K562 (cell line): ENCODE results near the gene HIVEP3. TPM values are rescaled to one million over a fixed set of nuclear protein-coding genes. Genes with fewer than 3 reads are reported as not detected.

Source experiments
- ATAC-seq: fragments of 200-7000 bp; cut with Tn5 transposase; 3 replicates; pipeline ENCODE4 v1.9.1; 2020; ENCODE audit warnings: moderate library complexity
- BruUV-seq: library from RNA; stranded (reverse); fragments of 400-500 nt; replicated peaks from 2 replicates; lab custom pipeline; 2021; lab: Mats Ljungman, UMichigan
- CTCF ChIA-PET: fragments of 300-600 bp; formaldehyde crosslinking; extraction: SDS; loops from one replicate; lab custom pipeline; 2021; ENCODE audit warnings: low intra/inter-chr PET ratio; lab: Yijun Ruan, JAX
- POLR2A ChIA-PET: fragments of 300-600, 350-650 bp; sonication (Branson Sonifier 250); formaldehyde crosslinking; extraction: SDS; loops from one replicate; lab custom pipeline; 2021; ENCODE audit warnings: antibody characterized with exemption, inconsistent platforms; lab: Yijun Ruan, JAX
- DNase-seq, 4 experiments: peaks; one replicate each; pipeline versions ENCODE4 v3.0.0 to v3.0.0-alpha.2; 2011 to 2018; ENCODE audit warnings: low spot score in 3 of 4, mixed read lengths in 3 of 4; ENCODE audit errors: extremely low read depth in 1 of 4
- FAIRE-seq: peaks from 2 replicates; lab custom pipeline; 2011; peaks lifted over from hg19 to GRCh38; lab: Jason Lieb, UNC
- H2AFZ ChIP-seq: 2 replicates; pipeline ENCODE4 v1.6.0; 2011; ENCODE audit warnings: low read depth, low read length, control low read depth, inconsistent platforms
- H3K27ac ChIP-seq: fragments of 200-600 bp; 3 replicates; pipeline ENCODE4 v1.8.0; 2011; ENCODE audit warnings: low read depth, mild to moderate bottlenecking, control low read depth, inconsistent platforms, low read length, moderate library complexity, mixed read lengths; ENCODE audit errors: extremely low read depth
- H3K27me3 ChIP-seq, 2 experiments: fragments of 300-600 bp in 1 of 2; 2 replicates in 1 of 2; 3 replicates in 1 of 2; pipeline versions ENCODE4 v1.6.0 to v1.8.0; 2011; ENCODE audit warnings: inconsistent platforms in 2 of 2, low read length in 2 of 2, mild to moderate bottlenecking in 1 of 2, mixed read lengths in 1 of 2, moderate library complexity in 1 of 2; ENCODE audit not compliant: control insufficient read depth in 2 of 2, insufficient read depth in 2 of 2
- H3K36me3 ChIP-seq: fragments of 300-600 bp; 3 replicates; pipeline ENCODE4 v1.8.0; 2011; ENCODE audit warnings: mild to moderate bottlenecking, low read length, inconsistent platforms; ENCODE audit not compliant: control insufficient read depth, insufficient read depth
- H3K4me1 ChIP-seq, 2 experiments: fragments of 200-600 bp in 1 of 2; replicated peaks in 1 of 2; 2 replicates in 1 of 2; 3 replicates in 1 of 2; pipeline versions ENCODE4 v1.5.1 to v1.8.0; 2011; ENCODE audit warnings: inconsistent platforms in 2 of 2, low read length in 2 of 2, mild to moderate bottlenecking in 1 of 2, mixed read lengths in 1 of 2, moderate library complexity in 1 of 2; ENCODE audit not compliant: control insufficient read depth in 2 of 2, insufficient read depth in 2 of 2
- H3K4me2 ChIP-seq: 2 replicates; pipeline ENCODE4 v1.6.1; 2011; ENCODE audit warnings: low read length, control low read depth, inconsistent platforms, mixed read lengths; ENCODE audit not compliant: insufficient read depth
- H3K4me3 ChIP-seq: fragments of 200-600 bp; sonication (generic), shearing (Covaris generic); 2 replicates; pipeline ENCODE4 v1.5.1; 2016; ENCODE audit warnings: control low read depth, inconsistent platforms
- H3K79me2 ChIP-seq: fragments of 200-600 bp; 3 replicates; pipeline ENCODE4 v1.8.0; 2011; ENCODE audit warnings: low read length, inconsistent platforms; ENCODE audit not compliant: control insufficient read depth, insufficient read depth
- H3K9ac ChIP-seq, 2 experiments: 2 replicates each; pipeline versions ENCODE4 v1.6.0 to v1.6.1; 2011; ENCODE audit warnings: low read depth in 2 of 2, low read length in 2 of 2, control low read depth in 1 of 2, inconsistent platforms in 1 of 2, mild to moderate bottlenecking in 1 of 2, mixed read lengths in 1 of 2; ENCODE audit not compliant: insufficient read depth in 1 of 2
- H3K9me1 ChIP-seq: one replicate; pipeline ENCODE4 v1.6.0; 2011; ENCODE audit warnings: inconsistent platforms, mild to moderate bottlenecking, low read length, moderate library complexity; ENCODE audit not compliant: control insufficient read depth, insufficient read depth
- H3K9me3 ChIP-seq: replicated peaks from 2 replicates; pipeline ENCODE4 v1.5.1; 2011; ENCODE audit warnings: low read depth, low read length, inconsistent platforms; ENCODE audit not compliant: control insufficient read depth, insufficient read depth
- H4K20me1 ChIP-seq: replicated peaks from 2 replicates; pipeline ENCODE4 v1.6.1; 2011; ENCODE audit warnings: low read length, inconsistent platforms, mixed read lengths; ENCODE audit not compliant: control insufficient read depth, insufficient read depth
- CGGBP1 ChIP-seq: fragments of 250-450 bp; sonication (Bioruptor Pico); IDR thresholded peaks from 2 replicates; pipeline ENCODE4 v1.9.0; 2021; ENCODE audit warnings: mild to moderate bottlenecking
- DDX20 ChIP-seq: fragments of 450-650 bp; IDR thresholded peaks from 2 replicates; pipeline ENCODE4 v1.6.1; 2016; ENCODE audit warnings: missing genetic modification characterization, low read depth, mild to moderate bottlenecking, missing compliant biosample characterization, moderate library complexity
- E2F8 ChIP-seq: fragments of 450-650 bp; IDR thresholded peaks from 2 replicates; pipeline ENCODE4 v1.7.1; 2018; ENCODE audit warnings: mild to moderate bottlenecking, low read depth; ENCODE audit not compliant: partially characterized antibody
- HCFC1 ChIP-seq: IDR thresholded peaks from 2 replicates; pipeline ENCODE4 v1.6.1; 2012; ENCODE audit warnings: low read depth, low read length, improper control_type of control experiment
- HES1 ChIP-seq: fragments of 450-650 bp; IDR thresholded peaks from 2 replicates; pipeline ENCODE4 v1.6.1; 2016; ENCODE audit warnings: low read depth, mild to moderate bottlenecking, moderate library complexity
- HMBOX1 ChIP-seq: sonication (generic); IDR thresholded peaks from 2 replicates; pipeline ENCODE4 v1.6.1; 2016
- NFE2L1 ChIP-seq: fragments of 450-650 bp; IDR thresholded peaks from 2 replicates; pipeline ENCODE4 v1.6.1; 2016; ENCODE audit warnings: missing genetic modification characterization, low read depth, mild to moderate bottlenecking, missing compliant biosample characterization, moderate library complexity, borderline replicate concordance
- SNAPC5 ChIP-seq: fragments of 250-450 bp; sonication (Bioruptor Pico); IDR thresholded peaks from 2 replicates; pipeline ENCODE4 v1.8.0; 2021; ENCODE audit warnings: moderate library complexity, mild to moderate bottlenecking, inconsistent platforms
- SRF ChIP-seq, 2 experiments: fragments of 250-450, 450-650 bp in 1 of 2; sonication (Bioruptor Pico) in 1 of 2; sonication (generic) in 1 of 2; formaldehyde crosslinking; IDR thresholded peaks; 2 replicates each; pipeline versions ENCODE4 v1.5.0 to v1.5.1; 2020 to 2022; ENCODE audit warnings: mild to moderate bottlenecking in 1 of 2, missing genetic modification reagents in 1 of 2
- TFAP4 ChIP-seq: sonication (generic); formaldehyde crosslinking; IDR thresholded peaks from 2 replicates; pipeline ENCODE4 v1.8.0; 2022; ENCODE audit warnings: missing genetic modification reagents, mild to moderate bottlenecking, moderate library complexity, borderline replicate concordance
- ZBTB2 ChIP-seq: fragments of 450-650 bp; IDR thresholded peaks from 2 replicates; pipeline ENCODE4 v1.6.1; 2016; ENCODE audit warnings: antibody characterized with exemption
- ZC3H8 ChIP-seq: fragments of 450-650 bp; IDR thresholded peaks from 2 replicates; pipeline ENCODE4 v1.6.1; 2017
- ZNF512 ChIP-seq: IDR thresholded peaks from 2 replicates; pipeline ENCODE4 v1.6.1; 2016; ENCODE audit warnings: missing genetic modification characterization, missing compliant biosample characterization
- WGBS: fragments of 100-300 bp; shearing (Covaris generic); methylation state at CpG from one replicate; pipeline ENCODE4 v1.1.6; 2016; ENCODE audit warnings: low coverage, mixed read lengths; ENCODE audit not compliant: insufficient coverage; ENCODE audit errors: missing lambda C conversion rate; 5-methylcytosine and 5-hydroxymethylcytosine counted together
- in situ Hi-C: fragments of 300-500 bp; cut with MboI; formaldehyde crosslinking; loops from 4 replicates; pipeline ENCODE4 v1.15.0; 2018; ENCODE audit warnings: inconsistent platforms, mixed read lengths
- intact Hi-C: fragments of 100-400 bp; cut with micrococcal nuclease; formaldehyde crosslinking; loops from 2 replicates; pipeline ENCODE4 v1.14.2; 2022
- polyA plus RNA-seq, 8 experiments: library from polyadenylated mRNA; depleted of rRNA in 4 of 8; stranded (reverse) in 5 of 8; unstranded in 3 of 8; fragments of >200 nt; fragmentation: Nextera tagmentation in 2 of 8; fragmentation: Illumina TruSeq in 1 of 8; extraction: Ambion mirVana in 2 of 8; extraction: Trizol in 1 of 8; gene quantifications; 2 replicates each; pipeline versions ENCODE4 v1.2.1 to v1.2.3, GENCODE V29; 2011 to 2014; ENCODE audit warnings: inconsistent platforms in 1 of 8, missing spikeins in 1 of 8
- total RNA-seq, 7 experiments: library from RNA; depleted of rRNA in 6 of 7; stranded (reverse); fragments of >200 nt in 6 of 7; fragmentation: Illumina TruSeq in 2 of 7; extraction: Trizol in 2 of 7; gene quantifications; 2 replicates each; pipeline versions ENCODE4 v1.2.1 to v1.2.3, GENCODE V29; 2011 to 2021; ENCODE audit warnings: low replicate concordance in 1 of 7

Gene HIVEP3
- total and polyA plus RNA-seq, 9 of the 15 experiments (the other 6 are each of a cell fraction or from before 2014, with no cell fraction given), result 0.09 to 0.58 (median 0.34) TPM; not detected in 1

GRCh38 chr1:41712695-41713094 is 206.0 kb downstream of the HIVEP3 start:
- H3K4me3 ChIP-seq, result no peak overlapping the region
- H2AFZ ChIP-seq, result no peak overlapping the region
- no peaks in the 10 kb centered on the region for H3K79me2 ChIP-seq
- H3K9ac ChIP-seq, result 0 out of 4 replicates have a peak overlapping the region, but pooled peaks of 1 of the 2 experiments have one; percentile 12
- in situ Hi-C loops (no loop called here), intact Hi-C loops (no loop called here)
- H3K36me3 ChIP-seq, result no peaks in the 10 kb centered on the region
- CTCF ChIA-PET, result no interaction called here
- BruUV-seq, result no TSS peak
- 0% methylated on average over 5 of the region's 5 CpGs for WGBS
- no peak overlapping the region for H3K4me2 ChIP-seq
- DNase-seq (no peak), ATAC-seq (no peak), FAIRE-seq (no peak)
- POLR2A ChIA-PET, result no interaction called here
- H3K4me1 ChIP-seq, result no peaks in the 10 kb centered on the region; a peak in 1 of 5 replicates
- peaks cover 5% of the 10 kb centered on the region for H4K20me1 ChIP-seq
- no peaks in the 10 kb centered on the region for H3K9me1 ChIP-seq
- peaks cover 8 to 61% of the 10 kb centered on the region in 2 experiments; a peak in 4 of 5 replicates for H3K27me3 ChIP-seq
- H3K9me3 ChIP-seq, result no peaks in the 10 kb centered on the region
- H3K27ac ChIP-seq, result no peak overlapping the region
- no peak for TF ChIP-seq E2F8
- no peak for TF ChIP-seq CGGBP1 (CRISPR knock-in tag)
- TF ChIP-seq NFE2L1 (tag), result no peak
- TF ChIP-seq HMBOX1, result no peak
- TF ChIP-seq HCFC1, result no peak
- no peak for TF ChIP-seq HES1
- no peak for TF ChIP-seq ZNF512 (tag)
- TF ChIP-seq ZBTB2, result no peak
- TF ChIP-seq SNAPC5 (CRISPR knock-in tag), result no peak
- no peak for TF ChIP-seq TFAP4 (CRISPR knock-in tag)
- no peak for TF ChIP-seq ZC3H8
- TF ChIP-seq SRF (CRISPR knock-in tag; IDR thresholded peaks at IDR 0.05), result no peak
- no peak for TF ChIP-seq DDX20 (tag)
